Stimulated activated CD4-positive, alpha-beta T cell treated with anti-CD3 and anti-CD28 coated beads, Interleukin-2, amount 100 ng/mL, for 48 hours (primary cell): ENCODE results near the gene DOCK8.

Experiments
- DNase-seq, 2 donors: peaks; one replicate each; pipeline ENCODE4 v3.0.0-alpha.2; 2020

DOCK8 gene

GRCh38 chr9:270657-271237 is 56.1 kb downstream of the DOCK8 start:
- DNase-seq = no peak

- peak; percentile 47 to 58 for DNase-seq
Measured at GRCh38 chr9:272251-273213, 57.9 kb downstream of the DOCK8 start.

- DNase-seq = no peak
Measured at GRCh38 chr9:274406-274805, 59.7 kb downstream of the DOCK8 start.

- no peak for DNase-seq
Measured at GRCh38 chr9:277601-278295, 63.1 kb downstream of the DOCK8 start.

GRCh38 chr9:278651-279050 is 64.0 kb downstream of the DOCK8 start:
- peak; percentile 26 to 35 for DNase-seq

- no peak for DNase-seq
Measured at GRCh38 chr9:279674-280073, 65.0 kb downstream of the DOCK8 start.

GRCh38 chr9:281741-282645 is 67.3 kb downstream of the DOCK8 start:
- no peak for DNase-seq

- DNase-seq = no peak
Measured at GRCh38 chr9:286071-286740, 71.5 kb downstream of the DOCK8 start.

- DNase-seq = no peak
Measured at GRCh38 chr9:289121-289520, 74.5 kb downstream of the DOCK8 start.

GRCh38 chr9:292915-293314 is 78.2 kb downstream of the DOCK8 start:
- DNase-seq = no peak

- DNase-seq = no peak
Measured at GRCh38 chr9:295576-295975, 80.9 kb downstream of the DOCK8 start.

- DNase-seq = no peak
Measured at GRCh38 chr9:296411-296810, 81.7 kb downstream of the DOCK8 start.

- DNase-seq = no peak
Measured at GRCh38 chr9:297104-297972, 82.7 kb downstream of the DOCK8 start.

- no peak for DNase-seq
Measured at GRCh38 chr9:303502-303901, 88.8 kb downstream of the DOCK8 start.

GRCh38 chr9:304106-304505 is 89.4 kb downstream of the DOCK8 start:
- DNase-seq = no peak

GRCh38 chr9:304519-305185 is 90.0 kb downstream of the DOCK8 start:
- DNase-seq = no peak

- DNase-seq = peak; percentile 26
Measured at GRCh38 chr9:306907-307306, 92.2 kb downstream of the DOCK8 start.

- no peak for DNase-seq
Measured at GRCh38 chr9:311841-312240, 97.2 kb downstream of the DOCK8 start.

- no peak for DNase-seq
Measured at GRCh38 chr9:312596-313320, 98.1 kb downstream of the DOCK8 start.
